Left ventricle myocardium inferior (tissue), 1 donor: Measurements from ENCODE around the gene SHFL. TPM values are rescaled to one million over a fixed set of nuclear protein-coding genes. Genes with fewer than 3 reads are reported as not detected.

ENCODE experiments used
- DNase-seq: peaks from one replicate; pipeline ENCODE4 v3.0.0-alpha.2; 2020
- H3K27ac ChIP-seq: fragments of 200-600 bp; replicated peaks from 2 replicates; pipeline ENCODE4 v1.8.0; 2021
- H3K27me3 ChIP-seq: fragments of 200-600 bp; 2 replicates; pipeline ENCODE4 v1.8.0; 2021; ENCODE audit warnings: low read depth
- H3K36me3 ChIP-seq: fragments of 200-600 bp; 2 replicates; pipeline ENCODE4 v1.8.0; 2021
- H3K4me1 ChIP-seq: fragments of 200-600 bp; 2 replicates; pipeline ENCODE4 v1.8.0; 2021
- H3K4me3 ChIP-seq: fragments of 200-600 bp; 2 replicates; pipeline ENCODE4 v1.8.0; 2021; ENCODE audit warnings: mild to moderate bottlenecking, moderate library complexity
- H3K9me3 ChIP-seq: fragments of 200-600 bp; replicated peaks from 2 replicates; pipeline ENCODE4 v1.8.0; 2021
- CTCF ChIP-seq: fragments of 200-600 bp; IDR thresholded peaks from 2 replicates; pipeline ENCODE4 v1.8.0; 2021; ENCODE audit warnings: antibody characterized with exemption, mild to moderate bottlenecking, borderline replicate concordance
- intact Hi-C: fragments of 100-400 bp; cut with micrococcal nuclease; formaldehyde crosslinking; loops from one replicate; pipeline ENCODE4 v1.11.0; 2022
- total RNA-seq: library from RNA; stranded (reverse); fragmentation: NEBNext Ultra II Directional; extraction: Animal tissue kit (Norgen Biotek cat#: 25700); gene quantifications from one replicate; pipeline ENCODE4 v1.2.1, GENCODE V29; 2021
- donor health status: DM: no; HTN: yes; CAD: no; lungs with severe emphysema.

SHFL gene
- total RNA-seq, 1 donor from 2014 or later: 9.1 TPM

GRCh38 chr19:10068205-10068604 lies 17.9 kb upstream of the SHFL start:
- Histone ChIP-seq H3K9me3 (peaks cover 5% of the 10 kb centered on the region), H3K4me3 (no peak overlapping the region), H3K36me3 (no peaks in the 10 kb centered on the region), H3K4me1 (no peaks in the 10 kb centered on the region), H3K27me3 (peaks cover 59% of the 10 kb centered on the region), H3K27ac (no peak overlapping the region)
- no peak for TF ChIP-seq CTCF
- intact Hi-C loops: no loop called here
- no peak for DNase-seq

GRCh38 chr19:10069046-10069445 lies 17.1 kb upstream of the SHFL start:
- intact Hi-C loops: no loop called here
- Histone ChIP-seq H3K4me1 (no peaks in the 10 kb centered on the region), H3K27me3 (peaks cover 53% of the 10 kb centered on the region), H3K27ac (no peak overlapping the region), H3K9me3 (peaks cover 14% of the 10 kb centered on the region), H3K4me3 (no peak overlapping the region), H3K36me3 (no peaks in the 10 kb centered on the region)
- DNase-seq: no peak
- no peak for TF ChIP-seq CTCF

GRCh38 chr19:10070730-10071446 lies 15.2 kb upstream of the SHFL start:
- no peak for DNase-seq
- Histone ChIP-seq H3K27ac (no peak overlapping the region), H3K9me3 (peaks cover 17% of the 10 kb centered on the region), H3K4me1 (no peaks in the 10 kb centered on the region), H3K36me3 (no peaks in the 10 kb centered on the region), H3K27me3 (peaks cover 46% of the 10 kb centered on the region), H3K4me3 (no peak overlapping the region)
- intact Hi-C loops: no loop called here
- TF ChIP-seq CTCF: no peak

- no peak overlapping the region for H3K4me3 ChIP-seq
- no peaks in the 10 kb centered on the region for H3K36me3 ChIP-seq
- peaks cover 12% of the 10 kb centered on the region for H3K9me3 ChIP-seq
- DNase-seq: no peak
- no peak overlapping the region for H3K27ac ChIP-seq
- TF ChIP-seq CTCF: peak; percentile 13
- no peaks in the 10 kb centered on the region for H3K4me1 ChIP-seq
- peaks cover 21% of the 10 kb centered on the region for H3K27me3 ChIP-seq
- intact Hi-C loops: no loop called here
Measured at GRCh38 chr19:10074153-10074552, 12.0 kb upstream of the SHFL start.

- intact Hi-C loops: no loop called here
- TF ChIP-seq CTCF: no peak
- Histone ChIP-seq H3K36me3 (no peaks in the 10 kb centered on the region), H3K4me3 (no peak overlapping the region), H3K27me3 (peaks cover 11% of the 10 kb centered on the region), H3K9me3 (peaks cover 12% of the 10 kb centered on the region), H3K4me1 (no peaks in the 10 kb centered on the region), H3K27ac (no peak overlapping the region)
- DNase-seq: no peak
Measured at GRCh38 chr19:10076535-10076934, 9.6 kb upstream of the SHFL start.
